DMS53 (cell line): ENCODE results near the gene AHCYL2.
A peak's percentile ranks its signal among the peaks of the same experiment; 100 is the strongest.
"Not testable (repeated sequence)": the region's sequence is repeated elsewhere in the genome, so short reads cannot be mapped to it uniquely, and the experiment has no call there.

ENCODE experiments used
- DNase-seq: peaks from one replicate; lab custom pipeline; 2025; lab: John Stamatoyannopoulos, UW

AHCYL2 gene

DNA sequence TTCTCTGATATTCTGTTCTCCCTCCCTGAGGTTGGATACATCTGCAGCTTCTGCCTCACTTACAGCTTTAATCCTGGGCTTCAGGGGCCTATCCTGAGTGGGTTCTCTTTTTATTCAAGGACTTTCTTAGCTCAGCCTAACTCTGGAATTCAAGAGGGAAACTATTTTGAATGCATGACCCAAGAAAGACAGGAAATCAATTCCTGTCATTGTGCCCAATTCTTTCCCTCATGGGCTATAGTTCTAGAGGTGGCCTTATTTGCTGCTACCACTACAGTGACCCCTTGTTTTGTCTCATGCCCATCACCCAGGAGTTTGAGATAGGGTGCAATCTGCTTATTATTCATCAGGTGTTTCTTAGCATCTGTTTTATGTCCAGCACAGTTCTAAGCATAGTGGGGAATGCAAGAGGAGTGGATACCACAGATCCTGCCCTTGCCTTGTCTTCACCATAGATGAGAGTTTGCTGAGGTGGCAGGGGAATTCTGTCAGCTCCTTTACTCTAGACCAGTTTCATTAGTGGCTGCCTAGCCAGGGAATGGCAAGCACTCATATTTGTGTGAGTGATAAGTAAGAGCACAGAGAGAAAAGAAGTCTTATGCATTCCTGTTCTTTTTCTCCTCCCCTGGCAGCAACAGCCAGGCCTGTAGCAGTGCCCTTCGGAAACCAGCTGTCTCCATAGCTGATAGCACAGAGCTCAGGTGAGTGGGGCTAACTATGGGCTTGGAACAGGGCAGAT lies 228.8 kb downstream of the AHCYL2 start:
- no peak for DNase-seq

DNA sequence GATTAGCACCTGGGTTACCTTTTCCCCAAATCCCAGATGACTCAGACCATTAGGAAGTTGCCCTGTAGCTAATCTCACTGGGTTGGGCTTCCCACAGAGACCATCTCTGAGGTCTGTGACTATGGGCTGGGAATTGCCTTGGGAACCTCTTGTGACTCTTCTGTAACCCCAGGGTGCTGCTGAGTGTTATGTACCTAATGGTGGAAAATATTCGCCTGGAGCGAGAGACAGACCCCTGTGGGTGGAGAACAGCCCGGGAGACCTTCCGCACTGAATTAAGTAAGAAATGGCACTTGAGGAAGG lies 229.4 kb downstream of the AHCYL2 start:
- no peak for DNase-seq

DNA sequence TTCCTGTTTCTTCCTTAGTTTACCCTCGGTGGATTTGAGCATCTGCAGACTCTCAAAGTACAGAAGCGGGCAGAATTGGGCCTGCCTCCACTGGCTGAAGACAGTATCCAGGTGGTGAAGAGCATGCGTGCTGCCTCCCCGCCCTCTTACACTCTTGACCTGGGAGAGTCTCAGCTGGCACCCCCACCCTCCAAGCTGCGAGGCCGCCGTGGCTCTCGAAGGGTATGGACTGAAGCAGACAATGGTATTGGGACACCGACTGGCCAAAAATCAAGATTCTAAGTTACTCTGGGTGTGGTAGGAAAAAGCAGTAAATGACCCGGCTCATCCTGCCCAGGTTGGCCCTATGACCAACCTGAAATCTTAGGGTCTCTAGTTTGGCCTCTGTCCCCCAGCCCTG lies 231.6 kb downstream of the AHCYL2 start:
- no peak for DNase-seq

DNA sequence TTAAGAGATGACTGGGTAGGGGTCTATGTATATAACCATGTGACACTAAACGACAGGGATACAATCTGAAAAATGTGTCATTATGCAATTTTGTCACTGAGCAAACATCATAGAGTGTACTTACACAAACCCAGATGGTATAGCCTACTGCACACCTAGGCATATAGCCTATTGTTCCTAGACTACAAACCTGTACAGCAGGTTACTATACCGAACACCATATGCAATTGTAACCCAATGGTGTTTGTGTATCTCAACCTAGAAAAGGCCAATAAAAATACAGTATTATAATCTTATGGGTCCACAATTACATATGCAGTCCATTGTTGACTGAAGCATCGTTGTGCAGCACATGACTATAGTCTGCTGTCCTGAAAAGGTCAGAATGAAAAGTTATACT lies 232.3 kb downstream of the AHCYL2 start:
- peak; percentile 51 for DNase-seq

DNA sequence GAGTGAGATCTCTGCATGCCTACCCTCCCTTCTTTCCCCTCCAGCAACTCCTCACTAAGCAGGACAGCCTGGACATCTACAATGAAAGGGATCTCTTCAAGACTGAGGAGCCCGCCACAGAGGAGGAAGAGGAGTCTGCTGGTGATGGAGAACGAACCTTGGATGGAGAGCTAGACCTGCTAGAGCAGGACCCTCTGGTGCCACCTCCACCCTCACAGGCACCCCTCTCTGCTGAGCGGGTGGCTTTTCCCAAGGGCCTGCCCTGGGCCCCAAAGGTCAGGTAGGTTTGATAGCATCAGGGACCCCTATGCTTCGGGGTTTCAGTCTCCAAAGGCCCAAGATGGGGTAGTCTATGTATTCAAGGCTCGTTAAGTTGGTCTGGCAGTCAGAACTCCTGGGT lies 233.3 kb downstream of the AHCYL2 start:
- DNase-seq, result no peak

DNA sequence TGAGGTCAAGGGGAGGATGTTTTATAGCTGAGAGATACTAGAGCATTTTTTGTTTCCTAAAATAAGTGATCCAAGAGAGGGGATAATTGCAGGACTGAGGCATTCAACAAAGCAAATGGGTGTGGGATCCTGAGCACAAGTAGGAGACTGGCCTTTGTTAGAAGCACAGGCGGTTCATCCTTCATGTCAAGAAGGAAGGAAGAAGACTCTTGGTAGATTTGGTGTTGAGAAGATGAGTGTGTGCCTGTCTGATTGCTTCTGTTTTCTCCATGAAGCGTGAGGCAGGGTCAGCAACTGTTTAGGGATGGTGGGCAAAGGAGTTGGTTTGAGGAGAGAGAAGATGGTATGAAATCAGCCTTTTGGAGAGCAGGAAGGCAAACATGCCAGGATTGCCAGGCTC lies 237.0 kb downstream of the AHCYL2 start:
- DNase-seq, result no peak

DNA sequence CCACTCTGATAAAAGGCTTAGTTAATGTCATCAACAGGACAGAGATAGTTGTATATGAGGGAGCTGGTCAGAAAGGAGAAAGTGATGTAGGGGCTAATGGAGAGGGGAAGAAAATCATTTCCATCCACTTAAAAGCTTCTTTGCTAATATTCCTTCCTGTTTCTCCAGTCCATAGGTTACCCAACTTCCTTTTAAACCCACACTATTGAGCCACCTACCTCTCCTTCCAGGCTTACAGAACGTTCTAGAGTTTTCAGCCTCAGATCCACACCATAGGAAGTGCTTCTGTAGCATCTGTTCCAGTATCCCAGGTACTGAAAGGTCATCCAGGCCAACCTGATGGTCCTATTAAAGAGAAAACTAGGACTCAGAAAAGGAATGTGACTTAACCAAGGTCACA lies 237.6 kb downstream of the AHCYL2 start:
- no peak for DNase-seq

DNA sequence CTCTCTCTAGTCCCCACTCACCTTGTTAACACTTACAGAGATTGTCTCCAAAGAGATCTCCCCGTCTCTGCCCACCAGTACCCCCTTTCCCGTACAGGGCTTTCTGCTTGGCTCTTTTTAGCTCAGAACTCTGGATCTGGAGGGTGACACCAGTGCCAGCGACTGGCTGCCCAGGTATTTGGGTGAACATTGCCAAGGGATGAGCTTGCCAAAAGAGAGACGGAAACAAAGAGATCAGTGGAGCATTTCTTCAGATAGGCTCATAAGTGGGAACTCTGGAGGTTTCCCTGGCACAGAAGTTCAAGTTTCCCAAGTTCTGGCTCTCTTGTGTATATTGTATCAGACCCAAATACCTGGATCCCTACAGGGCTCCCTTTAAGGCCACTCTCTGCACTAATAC lies 239.4 kb downstream of the AHCYL2 start:
- no peak for DNase-seq

DNA sequence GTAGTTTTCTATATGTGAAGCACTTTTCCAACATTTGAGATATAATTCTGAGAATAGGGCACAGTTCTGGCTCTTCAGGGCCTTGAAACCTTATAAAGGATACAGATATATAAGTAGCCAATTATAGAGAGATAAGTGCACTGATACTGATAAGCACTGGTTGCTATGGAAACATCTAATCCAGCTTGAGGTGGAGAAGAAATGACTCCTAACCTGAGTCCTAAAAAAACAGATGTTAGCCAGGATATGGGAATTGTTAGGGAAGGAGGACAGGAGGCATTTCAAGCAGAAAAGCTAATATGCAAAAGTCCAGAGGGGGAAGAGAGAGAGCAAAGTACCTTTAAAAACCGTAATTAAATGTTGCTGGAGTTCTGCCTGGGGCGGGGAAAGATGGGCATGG lies 240.2 kb downstream of the AHCYL2 start:
- no peak for DNase-seq

DNA sequence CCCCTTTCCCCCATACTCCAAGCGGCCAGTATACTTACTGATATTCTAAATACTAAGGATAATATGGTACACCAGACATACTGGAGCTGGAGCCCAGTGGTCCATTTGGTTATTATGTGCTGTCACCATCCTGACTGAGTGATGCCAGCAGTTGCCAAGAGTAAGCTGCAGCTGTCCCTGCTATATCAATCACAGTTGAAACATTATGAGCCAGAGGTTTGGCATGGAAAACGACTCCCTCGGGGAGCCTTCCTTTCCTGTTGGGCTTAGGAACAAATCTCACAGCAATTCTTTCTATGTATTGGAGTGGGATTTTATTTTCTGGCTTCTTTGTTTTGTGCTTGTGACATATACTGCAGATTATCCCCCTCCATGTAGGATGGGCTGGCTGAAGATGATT lies 242.0 kb downstream of the AHCYL2 start:
- no peak for DNase-seq

DNA sequence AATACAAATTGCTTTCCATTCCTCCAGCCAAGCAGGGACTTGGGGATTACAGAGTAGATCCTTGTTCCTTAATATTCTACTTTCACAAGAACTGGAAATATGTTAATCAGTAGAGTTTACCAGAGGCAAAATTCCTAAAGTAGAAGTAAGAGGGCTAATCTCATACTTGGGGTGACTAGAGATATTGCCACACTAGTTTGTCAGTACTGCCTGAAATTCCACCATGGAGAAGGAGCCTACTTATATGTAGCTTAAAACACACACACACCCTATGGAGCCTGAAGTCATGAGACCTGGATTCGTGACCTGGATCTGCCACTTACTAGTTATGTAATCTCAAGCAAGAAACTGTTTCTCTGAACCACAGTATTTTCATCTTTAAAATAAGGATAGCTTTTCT lies 243.3 kb downstream of the AHCYL2 start:
- no peak for DNase-seq

DNA sequence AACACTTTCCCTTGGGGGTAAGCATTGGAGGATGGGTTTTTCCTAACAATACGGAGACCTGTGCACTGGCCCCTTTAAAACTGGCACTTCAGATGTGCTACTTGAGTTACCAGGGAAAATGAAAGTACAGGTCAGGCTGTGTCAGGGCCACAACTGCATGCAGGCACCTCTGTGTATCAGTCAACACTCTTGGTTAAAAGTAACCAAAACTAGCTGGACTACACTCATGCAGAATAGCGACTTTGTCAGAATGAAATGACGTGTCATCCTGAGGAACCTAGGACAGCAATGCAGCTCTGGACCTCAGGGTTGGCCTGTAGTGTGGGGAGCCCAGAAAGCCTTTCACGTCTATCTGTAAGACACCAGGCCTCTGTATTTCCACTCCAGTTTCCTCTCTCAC lies 243.7 kb downstream of the AHCYL2 start:
- DNase-seq, result no peak

DNA sequence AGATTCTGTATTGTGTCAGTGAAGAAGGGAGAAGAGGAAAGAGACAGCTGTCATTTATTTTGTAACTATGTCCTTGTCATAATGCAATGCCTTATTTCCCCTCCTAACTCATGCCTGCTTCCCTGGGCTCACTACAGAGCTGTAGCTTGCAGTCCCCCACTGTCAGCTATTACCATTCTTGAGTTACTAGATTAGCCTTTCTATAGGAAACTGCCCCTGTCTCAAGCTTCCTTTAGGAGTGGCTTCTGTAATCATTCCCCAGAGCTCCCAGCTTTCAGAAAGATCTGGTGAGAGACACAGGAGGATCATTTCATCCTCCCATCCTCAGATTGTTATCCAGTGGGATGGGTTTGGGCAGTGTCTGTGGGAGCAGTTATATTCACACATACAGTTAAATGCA lies 245.1 kb downstream of the AHCYL2 start:
- DNase-seq, result no peak

DNA sequence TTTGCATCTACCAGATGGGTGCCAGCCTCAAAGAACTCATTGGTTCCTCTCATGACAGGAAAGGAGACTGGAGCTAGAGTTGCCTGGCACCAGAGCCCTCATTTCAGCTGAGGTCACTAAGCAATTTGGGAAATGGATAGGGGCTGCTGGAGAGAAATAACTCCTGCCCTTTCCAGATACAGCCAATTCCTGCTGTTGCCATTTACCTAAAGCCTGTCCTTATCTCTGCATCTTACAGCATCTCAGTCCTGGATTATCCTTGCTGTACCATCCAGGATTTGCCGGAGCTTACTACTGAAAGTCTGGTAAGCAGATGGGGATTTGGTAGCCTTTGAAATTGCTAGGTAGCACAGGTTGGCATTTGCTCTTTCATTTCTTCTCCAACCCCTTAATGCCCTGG lies 245.6 kb downstream of the AHCYL2 start:
- no peak for DNase-seq

DNA sequence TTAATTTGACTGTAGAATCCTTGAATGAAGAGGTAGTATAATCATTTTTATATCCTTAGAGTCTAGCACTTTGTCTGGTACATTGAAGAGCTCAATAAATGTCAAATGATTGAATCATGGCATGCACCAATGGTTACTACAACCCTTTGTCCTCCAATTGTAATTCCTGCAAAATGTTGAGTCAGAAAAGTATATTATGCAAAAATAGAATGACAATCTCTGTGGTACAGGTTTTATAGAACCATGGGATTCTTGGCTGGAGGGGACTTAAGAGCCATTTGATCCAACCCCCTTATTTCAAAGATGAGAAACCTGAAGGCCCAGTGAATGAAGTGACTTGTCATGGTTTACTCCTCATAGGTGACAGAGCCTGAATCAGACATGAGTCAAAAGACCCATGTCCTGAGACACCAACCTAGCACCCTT lies 246.6 kb downstream of the AHCYL2 start:
- no peak for DNase-seq

DNA sequence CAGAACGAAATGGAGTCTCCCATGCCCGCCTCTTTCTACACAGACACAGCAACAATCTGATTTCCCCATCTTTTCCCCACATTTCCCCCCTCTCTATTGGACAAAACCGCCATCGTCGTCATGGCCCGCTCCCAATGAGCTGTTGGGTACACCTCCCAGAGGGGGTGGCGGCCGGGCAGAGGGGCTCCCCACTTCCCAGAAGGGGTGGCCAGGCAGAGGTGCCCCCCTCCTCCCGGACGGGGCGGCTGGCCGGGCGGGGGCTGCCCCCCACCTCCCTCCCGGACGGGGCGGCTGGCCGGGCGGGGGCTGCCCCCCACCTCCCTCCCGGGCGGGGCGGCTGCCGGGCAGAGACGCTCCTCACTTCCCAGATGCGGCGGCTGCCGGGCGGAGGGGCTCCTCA lies 251.1 kb downstream of the AHCYL2 start:
- not testable (repeated sequence) for DNase-seq

DNA sequence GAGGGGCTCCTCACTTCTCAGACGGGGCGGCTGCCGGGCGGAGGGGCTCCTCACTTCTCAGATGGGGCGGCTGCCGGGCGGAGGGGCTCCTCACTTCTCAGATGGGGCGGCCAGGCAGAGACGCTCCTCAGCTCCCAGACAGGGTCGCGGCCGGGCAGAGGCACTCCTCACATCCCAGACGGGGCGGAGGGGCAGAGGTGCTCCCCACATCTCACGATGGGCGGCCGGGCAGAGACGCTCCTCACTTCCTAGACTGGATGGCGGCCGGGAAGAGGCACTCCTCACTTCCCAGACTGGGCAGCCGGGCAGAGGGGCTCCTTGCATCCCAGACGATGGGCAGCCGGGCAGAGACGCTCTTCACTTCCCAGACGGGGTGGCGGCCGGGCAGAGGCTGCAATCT lies 251.6 kb downstream of the AHCYL2 start:
- not testable (repeated sequence) for DNase-seq
